ENCODE results near the gene UNCX.

DNA sequence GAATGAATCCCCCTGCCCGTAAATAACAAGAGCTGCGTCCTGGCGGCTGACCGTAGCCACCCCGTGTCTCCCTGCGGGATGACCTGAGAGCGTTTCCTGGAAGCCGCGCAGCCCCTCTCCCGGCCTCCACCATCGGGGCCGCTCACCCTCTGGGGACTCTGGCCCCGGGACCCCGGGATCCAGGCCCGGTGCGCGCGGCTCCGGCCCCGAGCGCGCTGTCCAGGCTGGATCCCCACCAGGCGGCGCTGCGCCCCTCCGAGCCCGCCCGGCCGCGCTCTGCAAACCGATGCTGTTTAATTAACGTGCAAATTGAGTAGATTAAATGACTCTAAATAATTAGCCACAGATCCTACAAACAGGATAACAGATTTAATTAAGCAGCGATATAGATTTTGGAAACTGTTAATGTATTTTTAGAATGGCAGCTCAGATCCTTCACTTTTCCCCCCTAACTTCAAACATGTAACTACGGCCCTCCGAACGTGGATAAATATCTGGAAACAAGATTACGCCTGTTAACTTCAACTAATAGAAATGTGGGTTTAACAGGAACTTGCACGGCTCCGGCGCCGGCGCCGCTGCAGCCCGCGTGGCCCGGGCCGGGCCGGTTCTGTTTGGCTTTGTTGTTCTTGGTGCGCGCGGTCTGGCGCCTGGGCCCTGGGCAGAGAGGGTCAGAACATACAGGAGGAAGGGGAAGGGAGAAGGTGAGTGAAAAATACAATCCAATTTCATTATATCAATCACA, 7.1 kb upstream of the UNCX start:
- TF ChIP-seq, protein P1, sequence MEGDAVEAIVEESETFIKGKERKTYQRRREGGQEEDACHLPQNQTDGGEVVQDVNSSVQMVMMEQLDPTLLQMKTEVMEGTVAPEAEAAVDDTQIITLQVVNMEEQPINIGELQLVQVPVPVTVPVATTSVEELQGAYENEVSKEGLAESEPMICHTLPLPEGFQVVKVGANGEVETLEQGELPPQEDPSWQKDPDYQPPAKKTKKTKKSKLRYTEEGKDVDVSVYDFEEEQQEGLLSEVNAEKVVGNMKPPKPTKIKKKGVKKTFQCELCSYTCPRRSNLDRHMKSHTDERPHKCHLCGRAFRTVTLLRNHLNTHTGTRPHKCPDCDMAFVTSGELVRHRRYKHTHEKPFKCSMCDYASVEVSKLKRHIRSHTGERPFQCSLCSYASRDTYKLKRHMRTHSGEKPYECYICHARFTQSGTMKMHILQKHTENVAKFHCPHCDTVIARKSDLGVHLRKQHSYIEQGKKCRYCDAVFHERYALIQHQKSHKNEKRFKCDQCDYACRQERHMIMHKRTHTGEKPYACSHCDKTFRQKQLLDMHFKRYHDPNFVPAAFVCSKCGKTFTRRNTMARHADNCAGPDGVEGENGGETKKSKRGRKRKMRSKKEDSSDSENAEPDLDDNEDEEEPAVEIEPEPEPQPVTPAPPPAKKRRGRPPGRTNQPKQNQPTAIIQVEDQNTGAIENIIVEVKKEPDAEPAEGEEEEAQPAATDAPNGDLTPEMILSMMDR (optimal IDR thresholded peaks at IDR 0.05 in 1 of 3, IDR thresholded peaks at IDR 0.05 in 1 of 3, conservative IDR thresholded peaks at IDR 0.05 in 1 of 3; ENCODE audit: extremely low read depth in 1 of 3, insufficient read depth in 2 of 3, low read length in 3 of 3), result peak; percentile 47 to 79 (median 57)
- TF ChIP-seq EZH2 (IDR thresholded peaks at IDR 0.05; ENCODE audit: low read length), result no peak

Data from keratinocyte (primary cell).